Activated CD8-positive, alpha-beta memory T cell treated with anti-CD3 and anti-CD28 coated beads, Interleukin-2, amount 50 U/mL, for 48 hours (primary cell): ENCODE results near the gene DVL1.
A peak's percentile ranks its signal among the peaks of the same experiment; 100 is the strongest.
"Not testable (repeated sequence)": the region's sequence is repeated elsewhere in the genome, so short reads cannot be mapped to it uniquely, and the experiment has no call there.

Experiments used
- DNase-seq: peaks from one replicate; pipeline ENCODE4 v3.0.0-alpha.2; 2020

The DVL1 gene

DNA sequence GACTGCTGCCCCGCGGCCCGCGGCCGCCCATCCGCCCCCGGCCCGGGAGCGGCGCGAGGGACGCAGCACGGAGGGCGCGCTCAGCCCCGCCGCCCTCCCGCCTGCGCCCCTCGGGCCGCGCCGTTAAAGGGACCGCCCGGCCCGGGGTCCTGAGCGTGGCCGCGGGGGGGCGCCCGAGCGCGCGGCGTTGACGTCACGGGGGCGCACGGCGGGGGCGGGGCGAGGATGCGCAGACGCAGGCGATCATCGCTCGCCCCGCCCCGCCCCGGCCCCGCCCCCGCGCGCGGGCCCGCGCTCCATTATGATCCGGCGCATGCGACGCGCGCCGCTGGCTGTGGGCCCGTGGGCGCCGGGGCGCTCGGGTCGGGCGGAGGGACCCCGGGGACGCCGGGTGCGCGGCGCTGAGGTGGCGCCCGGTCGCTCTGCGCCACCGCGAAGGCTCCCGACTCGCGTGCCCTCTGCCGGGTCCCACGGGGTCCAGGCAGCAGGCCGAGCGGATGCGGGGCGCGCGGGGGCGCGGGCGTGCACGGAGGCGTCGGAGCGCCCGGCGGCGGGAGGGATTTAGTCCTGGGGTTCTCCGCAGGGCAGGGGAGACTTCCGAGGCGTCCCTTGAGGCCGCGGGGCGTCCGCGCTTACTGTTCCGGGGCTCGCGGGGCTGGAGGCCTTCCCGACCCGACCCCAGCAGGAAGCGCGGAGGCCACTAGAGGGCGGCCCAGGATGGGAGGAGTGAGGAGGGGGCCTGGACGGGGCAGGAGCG, at the start of gene DVL1:
Gene DVL1 (minus strand): TSS at position 163 of the 757 bp plus-strand sequence. CDS start 353 bp downstream, outside the sequence.
- DNase-seq, result peak; percentile 90

GRCh38 chr1:1398677-1399186, 49.5 kb upstream of the DVL1 start:
- DNase-seq, result no peak

- no peak for DNase-seq
Measured at GRCh38 chr1:1397839-1398523, 48.8 kb upstream of the DVL1 start.

GRCh38 chr1:1395166-1395565, 45.9 kb upstream of the DVL1 start:
- no peak for DNase-seq

- DNase-seq, result no peak
Measured at GRCh38 chr1:1394116-1394515, 44.9 kb upstream of the DVL1 start.

GRCh38 chr1:1393428-1393827, 44.2 kb upstream of the DVL1 start:
- DNase-seq, result no peak

DNA sequence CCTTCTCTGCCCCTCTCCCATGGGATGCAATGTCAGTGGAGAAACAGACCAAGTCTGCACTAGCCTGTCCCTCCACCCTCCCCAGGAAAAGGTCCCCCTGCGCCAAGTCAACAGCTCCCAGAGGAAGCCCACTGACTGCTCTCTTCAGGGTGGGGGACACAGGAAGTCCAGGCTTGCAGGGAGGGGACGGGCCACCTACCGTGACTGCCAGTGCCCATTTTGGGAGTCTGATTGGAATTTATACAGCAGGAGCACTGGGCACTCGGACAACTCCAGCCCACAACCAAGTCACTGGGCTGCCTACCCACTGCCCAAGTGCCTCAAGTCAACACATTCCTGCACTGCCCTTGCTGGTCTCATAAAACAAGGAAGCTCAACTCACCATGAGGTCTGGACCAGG, 43.8 kb upstream of the DVL1 start:
- DNase-seq, result no peak

GRCh38 chr1:1391225-1391624, 42.0 kb upstream of the DVL1 start:
- DNase-seq, result no peak

- no peak for DNase-seq
Measured at GRCh38 chr1:1390675-1391074, 41.5 kb upstream of the DVL1 start.

- DNase-seq, result no peak
Measured at GRCh38 chr1:1388078-1388472, 38.9 kb upstream of the DVL1 start.

GRCh38 chr1:1387098-1388077, 38.2 kb upstream of the DVL1 start:
- no peak for DNase-seq

DNA sequence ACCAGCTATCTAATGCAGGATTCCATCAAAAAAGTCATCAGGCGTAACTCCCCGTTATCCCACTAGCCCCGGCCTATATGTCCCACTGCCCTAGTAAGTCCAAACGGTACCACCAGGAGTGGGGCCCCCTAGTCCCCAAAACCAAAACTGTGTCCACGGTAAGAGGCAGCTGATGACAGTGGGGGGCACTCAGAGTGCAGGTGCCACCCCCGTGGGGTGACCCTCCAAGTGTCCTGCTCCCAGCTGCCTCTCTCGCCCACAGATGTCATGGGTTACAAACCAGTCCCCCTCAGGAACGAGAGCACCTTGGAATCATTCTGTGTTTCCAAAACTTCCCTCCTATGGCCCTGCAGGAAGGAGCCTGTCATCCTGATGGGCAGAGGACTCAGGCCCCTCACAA, 36.7 kb upstream of the DVL1 start:
- DNase-seq, result no peak

DNA sequence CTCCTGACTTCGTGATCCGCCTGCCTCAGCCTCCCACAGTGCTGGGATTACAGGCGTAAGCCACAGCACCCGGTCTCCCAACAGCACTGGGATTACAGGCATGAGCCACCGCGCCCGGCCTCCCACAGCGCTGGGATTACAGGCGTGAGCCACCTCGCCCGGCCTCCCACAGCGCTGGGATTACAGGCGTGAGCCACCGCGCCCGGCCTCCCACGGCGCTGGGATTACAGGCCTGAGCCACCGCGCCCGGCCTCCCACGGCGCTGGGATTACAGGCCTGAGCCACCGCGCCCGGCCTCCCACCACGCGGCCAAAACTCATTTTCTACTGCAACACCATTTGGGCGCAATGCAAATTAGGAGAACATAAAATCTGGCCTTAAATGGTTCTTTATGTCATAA, 36.1 kb upstream of the DVL1 start:
- not testable (repeated sequence) for DNase-seq

DNA sequence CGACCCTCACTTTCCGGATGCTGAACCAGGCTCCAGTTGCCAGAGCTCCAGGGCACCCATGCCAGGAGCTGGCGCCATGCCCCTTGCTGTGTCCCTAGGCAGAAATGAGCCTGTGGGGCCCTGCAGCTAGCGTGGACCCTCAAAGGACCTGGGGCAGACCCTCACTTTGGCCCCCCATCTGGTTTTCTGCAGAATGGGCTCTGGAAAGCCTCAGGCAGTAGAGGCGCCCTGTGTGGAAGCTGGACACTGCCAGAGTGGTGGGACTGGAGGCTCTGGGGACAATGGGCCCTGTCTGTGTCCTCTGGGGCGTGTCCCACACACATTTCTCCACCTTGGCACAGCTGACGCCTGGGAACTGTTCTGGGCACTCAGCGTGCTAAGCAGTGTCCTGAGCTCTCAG, 32.1 kb upstream of the DVL1 start:
- no peak for DNase-seq

- no peak for DNase-seq
Measured at GRCh38 chr1:1380860-1381259, 31.6 kb upstream of the DVL1 start.

DNA sequence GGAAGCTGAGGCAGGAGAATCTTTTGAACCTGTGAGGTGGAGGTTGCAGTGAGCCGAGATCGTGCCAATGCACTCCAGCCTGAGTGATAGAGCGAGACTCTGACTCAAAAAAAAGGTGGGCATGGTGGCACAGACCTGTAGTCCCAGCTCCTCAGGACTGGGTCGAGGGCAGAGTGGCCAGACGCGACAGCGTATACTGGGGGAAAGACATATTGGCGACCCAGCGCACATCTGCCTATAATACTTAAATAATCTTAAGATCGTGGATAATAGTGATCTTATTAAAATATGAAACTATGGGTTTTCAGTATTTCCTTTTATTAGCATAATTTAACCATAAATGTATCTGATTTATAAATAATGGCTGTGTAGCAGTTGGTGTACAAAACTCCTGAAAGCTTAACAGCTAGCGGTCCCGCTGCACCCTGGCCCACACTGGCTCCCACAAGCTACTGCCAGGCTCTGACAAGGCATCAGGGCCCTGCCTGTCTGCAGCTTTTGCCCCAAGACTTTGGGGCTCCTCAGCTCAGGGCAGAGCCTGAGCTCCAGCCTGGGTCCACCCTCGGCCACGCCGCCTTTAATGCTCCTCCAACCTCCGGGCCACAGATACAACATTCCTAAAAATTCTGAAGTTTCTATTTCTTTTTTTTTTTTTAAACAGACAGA, 28.5 kb upstream of the DVL1 start:
- DNase-seq, result no peak

GRCh38 chr1:1376551-1377226, 27.5 kb upstream of the DVL1 start:
- DNase-seq, result no peak

GRCh38 chr1:1374929-1375662, 25.9 kb upstream of the DVL1 start, which contains the start of gene AURKAIP1:
AURKAIP1 (minus strand) TSS chr1:1375207; CDS start chr1:1374756, 451 bp downstream.
- DNase-seq, result peak; percentile 94

DNA sequence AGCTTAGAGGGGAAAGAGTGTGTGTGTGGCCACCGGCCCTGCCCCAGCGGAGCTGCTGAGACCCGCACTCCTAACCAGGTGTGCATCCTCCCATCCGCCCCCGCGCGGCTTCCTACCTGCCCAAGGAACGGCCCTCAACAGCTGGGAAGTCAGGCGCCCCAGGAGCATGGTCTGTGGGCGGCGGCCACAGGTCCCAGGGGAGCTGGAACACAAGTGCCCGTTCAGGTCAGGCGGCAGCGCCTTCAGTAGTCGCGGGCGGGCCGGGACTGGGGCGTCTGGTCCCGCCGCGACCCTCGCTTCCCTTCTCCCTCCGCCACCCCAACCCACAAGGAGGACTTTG, 25.3 kb upstream of the DVL1 start:
- DNase-seq, result no peak

GRCh38 chr1:1373815-1374588, 24.8 kb upstream of the DVL1 start:
- no peak for DNase-seq
